Activated T-helper 1 cell treated with anti-CD3 and anti-CD28 coated beads, Interleukin-2, amount 50 U/mL, for 16 hours (primary cell): Measurements from ENCODE around the gene CMTM3.
"Not testable (repeated sequence)": the region's sequence is repeated elsewhere in the genome, so short reads cannot be mapped to it uniquely, and the experiment has no call there.

Experiments
- DNase-seq, 2 donors: peaks; one replicate each; pipeline ENCODE4 v3.0.0-alpha.2; 2020; ENCODE audit warnings: low read depth in 1 of 2, low spot score in 1 of 2

The CMTM3 gene, protein sequence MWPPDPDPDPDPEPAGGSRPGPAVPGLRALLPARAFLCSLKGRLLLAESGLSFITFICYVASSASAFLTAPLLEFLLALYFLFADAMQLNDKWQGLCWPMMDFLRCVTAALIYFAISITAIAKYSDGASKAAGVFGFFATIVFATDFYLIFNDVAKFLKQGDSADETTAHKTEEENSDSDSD

DNA sequence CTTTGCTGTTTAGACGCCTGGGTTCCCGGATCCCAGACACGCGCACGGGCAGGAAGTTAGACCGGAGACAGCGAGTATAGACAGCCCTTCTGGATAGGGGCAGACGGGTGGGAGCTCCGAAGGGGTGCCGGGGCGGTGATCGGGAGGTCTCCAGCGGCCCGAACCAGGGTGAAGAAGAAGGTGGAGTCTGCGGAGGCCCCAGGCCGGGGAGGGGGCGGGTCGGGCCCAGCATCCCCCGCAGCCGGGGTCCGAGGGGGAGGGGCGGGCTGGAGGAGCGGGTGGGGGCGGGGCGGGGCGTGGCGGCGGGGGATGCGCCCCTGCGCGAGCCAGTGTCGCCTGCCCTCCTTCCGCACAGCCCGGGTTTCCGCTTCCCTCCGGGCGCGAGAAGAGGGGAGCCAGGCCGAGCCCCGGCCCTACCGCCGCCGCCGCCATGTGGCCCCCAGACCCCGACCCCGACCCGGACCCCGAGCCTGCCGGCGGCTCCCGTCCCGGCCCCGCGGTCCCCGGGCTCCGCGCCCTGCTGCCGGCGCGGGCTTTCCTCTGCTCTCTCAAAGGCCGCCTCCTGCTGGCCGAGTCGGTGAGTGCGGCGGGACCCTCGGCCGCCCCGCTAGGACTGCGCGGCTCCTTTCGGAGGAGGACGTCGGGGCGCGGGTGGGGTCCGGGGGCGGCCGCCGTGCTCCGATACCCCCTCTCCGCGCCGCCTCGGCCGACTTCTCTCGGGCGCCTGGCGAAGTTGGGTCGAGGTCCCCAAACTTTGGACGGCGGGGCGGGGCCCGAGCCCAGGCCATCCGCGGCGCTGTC is at the start of gene CMTM3:
TSS of gene CMTM3 (plus strand) at position 329 of the 801 bp plus-strand sequence. CDS start at position 431, 102 bp downstream.
- peak; percentile 47 to 58 for DNase-seq

DNA sequence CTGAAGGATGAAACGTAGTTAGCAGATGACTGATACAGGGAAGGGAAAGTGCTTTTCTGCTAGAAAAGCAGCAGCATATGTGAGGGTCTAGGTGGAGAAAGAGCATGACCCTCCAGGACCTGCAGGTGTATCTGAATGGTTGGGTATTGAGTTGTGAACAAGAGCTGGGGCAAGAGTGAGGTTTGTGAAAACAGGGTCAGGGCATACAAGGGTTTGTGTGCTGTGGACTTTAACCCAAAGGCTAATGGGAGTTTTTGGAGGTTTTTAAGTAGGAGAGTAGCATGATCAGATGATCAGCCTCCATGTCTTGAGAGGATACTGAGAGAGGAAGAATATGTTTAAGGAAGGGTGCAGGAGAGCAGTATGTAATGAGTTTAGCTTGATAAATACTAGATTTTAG is 44.4 kb upstream of the CMTM3 start:
- DNase-seq: no peak

DNA sequence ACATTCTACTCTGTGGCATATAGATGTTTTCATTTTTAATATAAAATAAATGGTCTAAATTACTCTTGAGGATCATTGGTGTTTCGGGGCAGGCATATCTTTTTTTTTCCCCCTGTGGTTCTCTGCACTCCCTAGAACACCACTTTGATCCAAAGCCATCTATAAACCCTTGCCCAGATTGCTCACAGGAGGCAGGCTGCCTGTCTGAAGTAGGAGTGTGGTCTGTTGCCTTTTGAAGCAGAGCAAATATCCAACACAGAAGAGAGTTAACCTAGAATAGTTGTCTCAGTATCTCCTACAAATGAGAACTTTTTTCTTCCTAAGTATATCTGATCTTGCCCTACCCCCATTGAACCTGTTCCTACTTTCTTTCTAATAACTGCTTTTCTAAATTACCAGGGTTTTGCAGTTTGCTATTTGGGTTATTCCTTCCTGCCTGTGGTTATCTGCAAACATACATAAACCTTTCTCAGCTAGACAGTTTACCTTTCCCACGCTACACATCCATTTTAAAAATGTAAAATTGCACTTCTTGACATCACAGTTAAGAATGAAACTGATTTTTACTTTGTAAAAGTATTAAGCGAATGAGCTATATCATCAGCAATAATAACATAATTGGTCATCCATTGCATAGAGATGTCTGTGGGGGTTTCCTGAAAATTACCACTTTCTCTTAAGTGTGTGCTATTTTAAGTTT is 43.0 kb upstream of the CMTM3 start:
- DNase-seq: no peak

DNA sequence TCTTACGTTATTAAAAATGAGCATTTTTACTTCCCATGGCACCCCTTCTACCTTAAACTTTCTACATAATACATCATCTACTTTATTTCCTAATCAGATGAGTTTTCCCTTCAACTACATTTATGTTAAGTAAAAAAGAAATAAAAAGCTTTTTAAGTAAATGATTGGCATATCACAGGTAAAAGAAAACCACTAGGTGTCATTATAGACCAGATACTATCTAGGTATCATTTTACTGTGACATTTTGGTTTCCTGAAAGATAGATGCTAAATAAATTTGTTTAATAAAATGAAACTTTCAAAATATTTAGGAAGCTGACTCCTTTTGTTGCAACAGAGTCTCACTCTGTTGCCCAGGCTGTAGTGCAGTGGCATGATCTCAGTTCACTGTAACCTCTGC is 42.1 kb upstream of the CMTM3 start:
- no peak for DNase-seq

DNA sequence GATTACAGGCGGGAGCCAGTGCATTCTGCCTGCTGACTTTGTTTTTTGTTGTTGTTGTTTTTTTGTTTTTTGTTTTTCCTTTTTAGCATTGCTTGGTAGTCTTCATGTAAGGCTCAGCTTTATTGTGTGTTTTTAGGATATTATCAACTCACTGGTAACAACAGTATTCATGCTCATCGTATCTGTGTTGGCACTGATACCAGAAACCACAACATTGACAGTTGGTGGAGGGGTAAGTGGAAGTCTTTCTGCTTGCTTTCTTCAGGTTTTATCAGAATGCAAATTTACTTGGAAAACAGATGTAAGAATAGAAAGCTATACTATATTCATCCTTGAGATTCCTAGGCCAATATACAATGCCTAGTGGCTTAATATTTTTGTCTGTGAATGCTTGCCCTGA is 41.5 kb upstream of the CMTM3 start:
- no peak for DNase-seq

DNA sequence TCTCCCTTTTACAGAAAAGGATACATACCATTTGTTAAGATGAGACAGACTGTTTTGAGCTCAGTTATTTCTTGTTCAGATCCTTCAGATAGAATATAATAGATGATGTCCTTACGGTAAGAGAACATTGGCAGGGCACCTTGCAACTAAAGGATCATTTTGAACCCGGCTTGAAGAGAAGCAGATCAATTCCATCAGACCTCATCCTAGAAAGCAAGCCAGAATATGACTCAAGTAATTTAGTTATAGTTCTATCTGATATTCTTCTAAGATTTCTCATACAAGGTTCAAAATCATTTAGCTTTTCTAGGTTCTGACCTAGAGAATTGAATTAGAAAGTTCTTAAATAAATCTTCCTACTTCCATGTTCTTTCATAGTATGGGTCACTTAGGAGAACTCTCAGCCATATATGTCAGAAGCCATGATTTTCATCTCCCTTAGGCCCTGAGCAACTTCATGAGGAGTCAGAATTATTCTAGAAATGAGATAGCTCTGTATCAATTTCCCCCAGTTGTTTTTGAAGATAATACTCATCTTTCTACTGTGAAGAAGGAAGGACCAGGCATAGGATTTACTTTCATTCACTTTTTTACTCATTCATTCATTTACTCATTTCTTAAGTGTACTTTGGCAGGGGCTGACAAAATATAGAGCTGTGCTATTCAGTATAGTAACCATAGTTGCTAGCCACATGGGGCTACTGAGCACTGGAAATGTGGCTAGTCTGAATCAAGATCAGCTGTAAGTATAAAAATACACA is 40.8 kb upstream of the CMTM3 start:
- DNase-seq: no peak

DNA sequence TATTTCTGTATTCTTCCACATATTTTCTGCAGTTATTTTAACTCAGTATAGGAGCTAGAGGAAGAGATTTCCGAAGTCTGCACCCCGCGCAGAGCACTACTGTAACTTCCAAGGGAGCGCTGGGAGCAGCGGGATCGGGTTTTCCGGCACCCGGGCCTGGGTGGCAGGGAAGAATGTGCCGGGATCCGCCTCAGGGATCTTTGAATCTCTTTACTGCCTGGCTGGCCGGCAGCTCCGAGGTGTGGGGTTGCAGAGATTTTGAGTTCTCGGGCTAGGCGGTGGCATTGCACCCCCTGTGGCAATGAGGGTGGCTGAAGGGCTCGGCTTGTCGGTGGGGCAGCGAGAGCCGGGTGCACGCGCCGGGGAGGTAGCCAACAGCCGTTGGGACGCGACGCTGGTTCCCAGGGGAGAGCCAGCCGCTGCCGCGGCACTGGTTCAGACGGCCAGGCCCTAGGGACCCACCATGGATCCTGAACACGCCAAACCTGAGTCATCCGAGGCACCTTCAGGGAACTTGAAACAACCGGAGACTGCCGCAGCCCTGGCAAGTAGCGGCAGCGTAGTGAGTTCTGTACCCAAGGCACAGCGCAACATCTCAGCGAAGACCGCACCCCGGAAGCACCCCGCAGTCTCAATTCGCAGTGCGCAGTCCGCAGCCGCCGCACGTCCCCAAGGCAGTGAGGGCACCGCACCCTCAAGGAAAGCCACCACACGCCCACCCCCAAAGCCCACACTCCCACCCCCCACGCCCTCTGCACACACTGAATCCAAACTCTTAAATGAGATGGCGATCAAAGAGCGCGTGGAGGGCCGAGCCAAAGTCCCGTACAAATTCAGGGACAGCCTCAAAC is 38.2 kb upstream of the CMTM3 start, which contains the start of gene CMTM1:
TSS of gene CMTM1 (plus strand) at position 389 of the 851 bp plus-strand sequence. CDS start at position 464, 75 bp downstream.
- DNase-seq: no peak

DNA sequence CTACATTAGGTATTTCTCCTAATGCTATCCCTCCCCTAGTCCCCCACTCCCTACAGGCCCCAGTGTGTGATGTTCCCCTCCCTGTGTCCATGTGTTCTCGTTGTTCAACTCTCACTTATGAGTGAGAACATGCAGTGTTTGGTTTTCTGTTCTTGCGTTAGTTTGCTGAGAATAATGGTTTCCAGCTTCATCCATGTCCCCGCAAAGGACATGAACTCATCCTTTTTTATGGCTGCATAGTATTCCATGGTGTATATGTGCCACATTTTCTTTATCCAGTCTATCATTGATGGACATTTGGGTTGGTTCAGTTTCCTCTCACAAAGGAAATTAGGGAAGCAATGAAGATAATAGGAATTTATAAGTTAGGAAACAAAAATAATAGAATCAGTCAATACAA is 37.2 kb upstream of the CMTM3 start:
- not testable (repeated sequence) for DNase-seq

DNA sequence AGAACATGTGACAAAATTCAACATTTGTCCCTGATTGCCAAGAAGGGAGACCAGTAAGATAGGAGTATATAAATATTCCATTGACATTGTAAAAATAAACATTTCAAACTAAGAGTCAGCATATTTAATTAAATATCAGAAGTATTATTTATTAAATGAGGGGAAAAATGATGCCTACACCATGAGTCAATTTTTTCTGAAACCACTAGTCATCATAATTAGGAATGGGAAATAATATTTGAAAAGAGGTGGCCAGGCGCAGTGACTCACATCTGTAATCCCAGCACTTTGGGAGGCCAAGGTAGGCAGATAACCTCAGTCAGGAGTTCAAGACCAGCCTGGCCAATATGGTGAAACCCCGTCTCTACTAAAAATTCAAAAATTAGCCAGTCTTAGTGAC is 36.1 kb upstream of the CMTM3 start:
- no peak for DNase-seq

DNA sequence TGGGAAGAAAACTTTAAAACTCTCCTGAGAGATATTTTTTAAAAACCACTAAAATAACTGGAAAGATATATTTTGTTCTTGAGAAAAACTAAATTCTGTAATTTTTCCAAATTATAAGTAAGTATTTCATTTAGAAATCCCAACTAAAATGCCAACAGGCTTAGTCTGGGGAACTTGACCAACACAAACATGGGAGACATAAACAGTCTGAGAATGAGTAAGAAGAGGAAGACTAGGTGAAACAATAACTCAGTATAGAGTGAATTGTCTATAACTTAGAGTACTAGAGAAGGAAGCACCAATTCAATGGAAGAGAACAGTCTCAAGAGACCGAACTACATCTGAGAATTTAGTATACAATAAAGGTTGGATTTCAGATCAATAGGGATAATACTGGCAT is 35.4 kb upstream of the CMTM3 start:
- DNase-seq: no peak

DNA sequence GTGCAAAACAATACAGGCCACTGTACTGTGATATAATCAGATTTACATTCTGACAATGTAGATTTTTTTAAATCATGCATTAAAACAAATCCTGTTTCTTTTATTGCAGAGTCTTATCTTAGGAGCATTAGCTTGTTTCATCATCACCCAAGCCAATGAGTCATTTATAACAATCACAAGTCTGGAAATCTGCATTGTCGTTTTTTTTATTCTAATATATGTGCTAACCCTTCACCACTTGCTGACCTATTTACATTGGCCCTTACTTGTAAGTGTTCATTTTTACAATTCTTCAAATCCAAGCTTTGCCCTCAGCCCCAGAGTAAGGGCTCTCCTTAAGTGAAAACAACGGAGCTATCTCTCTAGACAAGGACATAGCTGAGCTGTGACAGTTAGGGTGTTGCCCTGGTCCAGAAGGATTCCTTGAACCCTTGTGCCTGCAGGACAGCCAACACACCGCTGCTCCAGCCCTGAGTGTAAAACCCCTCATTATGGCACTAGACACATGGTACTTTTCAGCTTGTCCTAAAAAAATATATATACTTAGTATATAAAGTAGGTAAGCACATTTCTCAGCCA is 34.6 kb upstream of the CMTM3 start:
- DNase-seq: no peak

DNA sequence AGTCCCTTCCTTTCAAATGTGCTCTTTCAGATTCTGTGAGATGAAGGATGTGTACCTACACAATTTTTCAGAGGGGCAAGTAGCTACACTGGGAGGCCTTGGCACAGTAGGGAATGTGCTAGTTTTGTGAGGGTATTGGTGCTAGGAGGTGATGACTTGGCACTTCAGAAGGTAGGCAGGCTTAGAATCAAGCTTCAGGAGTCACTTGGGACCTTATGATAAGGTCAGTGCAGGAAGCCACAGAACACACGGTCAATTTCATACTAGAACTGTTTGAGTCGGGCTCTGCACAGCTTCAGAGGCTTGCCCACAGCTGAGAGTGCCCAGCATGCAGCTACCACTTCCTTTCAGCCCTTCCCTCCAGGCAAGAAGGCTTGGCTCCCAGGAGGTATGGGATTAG is 32.1 kb upstream of the CMTM3 start:
- no peak for DNase-seq

DNA sequence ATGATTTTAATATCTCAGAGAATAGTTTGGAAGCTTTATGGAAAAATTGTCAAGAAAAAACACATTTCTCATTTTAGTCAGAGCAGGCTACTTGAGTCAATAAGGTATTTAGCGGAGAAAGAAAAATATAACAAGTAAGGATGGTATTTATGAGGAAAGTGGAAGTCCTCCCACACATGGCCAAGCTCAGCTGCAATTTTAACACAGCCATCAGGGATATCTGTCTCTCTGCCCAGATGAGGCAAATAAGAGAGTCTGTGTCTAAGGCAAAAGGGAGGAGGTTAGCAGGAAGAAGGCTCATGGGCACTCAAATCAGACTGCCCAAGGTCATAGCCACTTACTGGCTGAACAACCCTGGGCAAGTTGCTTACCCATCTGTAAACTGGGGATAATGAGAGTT is 30.4 kb upstream of the CMTM3 start:
- DNase-seq: no peak

DNA sequence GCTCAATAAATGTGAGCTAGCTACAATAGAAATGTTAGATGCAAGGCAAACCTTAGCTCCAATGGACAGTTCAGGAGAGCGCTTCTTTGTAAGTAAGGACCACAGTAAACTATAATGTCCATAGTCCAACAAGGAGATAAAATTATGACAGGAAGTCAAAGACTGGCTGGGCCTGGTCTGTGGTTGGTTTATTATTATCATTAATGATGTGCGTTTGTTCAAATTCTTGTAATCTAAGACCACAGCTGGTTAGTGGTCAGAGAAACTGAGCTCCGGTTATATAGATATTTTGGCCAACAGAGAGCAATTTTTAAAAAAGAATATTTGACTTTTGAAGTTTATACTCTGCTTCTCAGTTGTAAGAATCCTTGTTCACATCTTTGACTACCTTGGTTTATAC is 30.0 kb upstream of the CMTM3 start:
- no peak for DNase-seq

DNA sequence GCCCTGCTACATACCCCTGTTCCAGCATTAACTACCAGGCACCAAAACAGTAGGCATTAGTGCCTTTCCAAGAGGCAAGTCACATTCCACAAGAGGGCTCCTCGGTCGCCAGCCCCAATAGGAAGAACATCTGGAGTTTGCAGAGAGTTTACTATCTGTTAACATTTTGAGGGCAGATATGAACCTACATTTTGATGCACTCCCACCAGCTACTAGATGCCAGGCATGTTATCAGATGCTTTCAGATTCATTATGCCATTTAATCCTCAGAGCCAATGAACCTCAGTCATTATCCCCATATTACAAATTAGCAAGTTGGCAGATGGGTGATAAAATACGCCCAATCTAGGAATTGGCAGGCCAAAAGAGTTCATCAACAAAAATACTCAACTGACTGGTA is 29.4 kb upstream of the CMTM3 start:
- no peak for DNase-seq

DNA sequence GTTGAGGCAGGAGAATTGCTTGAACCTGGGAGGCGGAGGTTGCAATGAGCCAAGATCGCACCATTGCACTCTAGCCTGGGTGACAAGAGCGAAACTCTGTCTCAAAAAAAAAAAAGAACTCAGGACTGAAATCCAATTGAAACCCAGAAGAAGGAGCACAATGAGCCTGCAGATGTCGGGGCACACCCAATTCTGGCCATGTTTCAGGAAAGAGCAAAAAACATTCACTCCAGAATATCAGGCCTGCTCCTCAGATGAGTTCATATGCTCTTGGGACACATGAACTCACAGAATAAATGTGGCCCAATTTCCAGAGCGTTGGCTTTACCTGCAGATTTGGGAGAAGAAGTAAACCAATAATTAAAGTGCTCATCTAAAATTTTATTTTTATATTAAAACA is 28.2 kb upstream of the CMTM3 start:
- no peak for DNase-seq

DNA sequence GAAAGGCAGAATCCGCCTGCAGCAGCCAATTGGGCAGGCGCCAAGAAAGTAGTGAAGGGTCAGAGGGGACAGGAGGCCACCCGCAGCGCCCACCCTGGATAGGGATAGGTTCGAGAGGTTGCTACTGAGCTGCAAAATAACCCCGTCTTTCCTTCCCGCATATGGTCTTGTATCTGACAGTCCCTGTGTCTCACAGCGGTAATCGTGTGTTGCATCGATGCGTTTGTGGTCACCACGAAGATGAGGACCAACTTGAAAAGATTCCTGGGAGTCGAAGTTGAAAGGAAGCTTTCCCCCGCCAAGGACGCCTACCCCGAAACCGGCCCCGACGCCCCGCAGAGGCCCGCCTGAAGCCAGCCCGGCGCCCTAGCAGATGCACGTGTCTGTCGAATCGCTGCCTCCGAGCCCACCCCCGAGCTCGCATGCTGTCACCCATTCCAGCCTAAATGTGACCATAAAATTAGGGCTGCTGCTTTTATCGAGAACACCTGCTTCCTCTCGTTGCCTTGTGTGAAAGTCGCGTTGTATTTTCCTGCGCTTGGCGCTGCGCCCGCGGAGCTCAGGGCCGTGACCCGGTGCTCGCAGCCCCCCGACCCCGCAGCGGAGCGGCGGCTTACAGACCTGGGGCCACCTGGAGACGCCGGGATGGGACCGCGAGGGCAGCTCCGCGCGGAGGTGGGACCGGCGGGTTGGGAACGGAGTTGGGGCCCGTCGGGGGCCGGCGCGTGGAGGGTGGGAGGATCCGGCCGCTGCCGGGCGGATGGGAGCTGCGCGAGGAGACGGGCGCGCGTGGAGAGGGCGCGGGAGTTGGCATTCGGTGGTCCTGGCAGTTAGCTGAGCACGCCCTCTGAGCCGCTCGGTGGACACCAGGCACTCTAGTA is 25.6 kb upstream of the CMTM3 start, which contains the start of gene CMTM2:
TSS of gene CMTM2 (plus strand) at position 813 of the 881 bp plus-strand sequence. CDS start 145 bp downstream, outside the sequence.
- DNase-seq: no peak

DNA sequence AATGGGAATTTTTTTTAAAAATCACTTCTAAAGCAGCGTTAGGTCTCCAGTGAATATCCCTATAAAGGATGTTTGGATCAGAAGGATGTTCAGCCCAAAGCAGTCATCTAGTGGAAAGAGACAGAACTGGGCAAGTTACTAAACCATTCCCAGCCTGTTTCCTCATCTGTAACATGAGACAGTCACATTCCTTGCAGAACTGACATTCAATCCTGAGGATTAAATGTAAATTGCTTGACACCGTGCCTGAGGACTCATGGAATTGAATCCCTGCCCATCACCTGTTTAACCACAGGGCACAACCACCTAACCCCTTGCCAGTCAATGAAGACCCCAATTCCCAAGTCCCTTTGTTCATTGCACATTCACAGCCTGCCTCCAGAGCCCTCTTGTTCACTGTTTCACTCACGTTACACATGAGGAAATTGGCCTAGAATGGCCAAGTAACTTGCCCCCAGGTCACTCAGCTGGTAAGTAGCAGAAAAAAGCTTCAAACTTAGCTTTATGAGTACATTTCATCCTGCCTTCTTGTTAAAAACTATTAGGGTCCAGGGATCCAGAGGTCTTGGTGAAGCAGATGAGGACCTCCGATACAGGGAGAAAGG is 23.8 kb upstream of the CMTM3 start:
- no peak for DNase-seq
